IgD-negative memory B cell (primary cell): Measurements from ENCODE around the gene SLC25A25. TPM values are rescaled to one million over a fixed set of nuclear protein-coding genes. Genes with fewer than 3 reads are reported as not detected.
"Not testable (repeated sequence)": the region's sequence is repeated elsewhere in the genome, so short reads cannot be mapped to it uniquely, and the experiment has no call there.

Experiments used
- H3K27ac Mint-ChIP-seq, 3 donors: one replicate each; pipeline ENCODE4 v1.8.0; 2020 to 2022; ENCODE audit warnings: mild to moderate bottlenecking in 3 of 3, mixed read lengths in 3 of 3, moderate library complexity in 1 of 3
- H3K27me3 Mint-ChIP-seq: one replicate; pipeline ENCODE4 v1.8.0; 2021; ENCODE audit warnings: mixed read lengths
- H3K36me3 Mint-ChIP-seq: one replicate; pipeline ENCODE4 v1.8.0; 2020; ENCODE audit warnings: mild to moderate bottlenecking, mixed read lengths
- H3K4me1 Mint-ChIP-seq, 3 donors: one replicate each; pipeline ENCODE4 v1.8.0; 2020 to 2022; ENCODE audit warnings: mixed read lengths in 3 of 3, mild to moderate bottlenecking in 1 of 3
- H3K4me3 Mint-ChIP-seq, 4 donors: one replicate each; pipeline ENCODE4 v1.8.0; 2020 to 2022; ENCODE audit warnings: mild to moderate bottlenecking in 4 of 4, mixed read lengths in 4 of 4, moderate library complexity in 3 of 4
- H3K9me3 Mint-ChIP-seq, 3 donors: one replicate each; pipeline ENCODE4 v1.8.0; 2020 to 2021; ENCODE audit warnings: mixed read lengths in 3 of 3, mild to moderate bottlenecking in 1 of 3
- polyA plus RNA-seq: library from polyadenylated mRNA; unstranded; fragments of 300-500 nt; fragmentation: Illumina TruSeq; gene quantifications from one replicate; pipeline ENCODE4 v1.2.3, GENCODE V29; 2021

Gene SLC25A25
- polyA plus RNA-seq: 7.4 TPM

DNA sequence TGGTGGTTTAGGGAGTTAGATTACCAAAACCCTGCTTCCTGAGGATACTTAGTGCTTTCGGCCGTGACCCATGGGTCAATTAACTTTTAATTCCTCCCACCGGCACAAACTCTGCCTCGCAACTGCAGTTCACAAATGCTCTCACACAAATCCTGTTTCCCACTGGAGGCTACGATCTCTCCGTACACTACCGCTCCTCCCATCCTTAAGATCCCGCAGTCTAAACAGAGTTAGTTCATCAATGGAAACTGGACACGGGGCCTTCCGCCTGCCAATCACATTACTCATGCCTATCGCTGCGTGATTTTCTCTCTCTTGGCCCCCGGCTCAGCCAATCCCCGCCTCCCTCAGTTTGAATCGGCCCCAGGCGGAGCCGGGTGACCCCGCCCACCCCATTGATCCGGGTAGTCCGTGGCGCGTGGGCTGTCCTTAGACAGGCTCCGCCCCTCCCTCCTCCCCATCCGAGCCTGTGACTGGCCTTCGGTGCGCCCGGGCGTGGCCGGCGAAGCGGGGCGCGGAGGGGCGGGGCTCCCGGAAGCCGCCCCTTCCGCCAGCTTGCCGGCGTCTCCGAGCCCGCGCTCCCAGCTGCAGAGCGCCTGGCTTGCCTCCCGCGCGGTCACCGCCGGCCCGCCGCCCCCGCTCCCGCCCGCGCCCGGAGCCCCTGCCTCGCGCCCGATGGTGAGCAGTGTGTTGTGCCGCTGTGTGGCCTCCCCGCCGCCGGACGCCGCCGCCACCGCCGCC is at the start of gene SLC25A25:
SLC25A25 (plus strand) TSS at position 588 of the 741 bp plus-strand sequence; CDS start at position 676, 88 bp downstream.
- H3K4me3 Mint-ChIP-seq: peak within 1 kb of the TSS in 3 of 4 donors; percentile 92 to 95 (median 94)
- peaks cover 19 to 49% (median 38%) of the 10 kb centered on the region in 3 donors for H3K4me1 Mint-ChIP-seq
- no peaks in the 10 kb centered on the region for H3K36me3 Mint-ChIP-seq
- H3K9me3 Mint-ChIP-seq: no peaks in the 10 kb centered on the region
- H3K27ac Mint-ChIP-seq: peak within 1 kb of the TSS in 2 of 3 donors; percentile 46 to 53
- no peaks in the 10 kb centered on the region for H3K27me3 Mint-ChIP-seq

DNA sequence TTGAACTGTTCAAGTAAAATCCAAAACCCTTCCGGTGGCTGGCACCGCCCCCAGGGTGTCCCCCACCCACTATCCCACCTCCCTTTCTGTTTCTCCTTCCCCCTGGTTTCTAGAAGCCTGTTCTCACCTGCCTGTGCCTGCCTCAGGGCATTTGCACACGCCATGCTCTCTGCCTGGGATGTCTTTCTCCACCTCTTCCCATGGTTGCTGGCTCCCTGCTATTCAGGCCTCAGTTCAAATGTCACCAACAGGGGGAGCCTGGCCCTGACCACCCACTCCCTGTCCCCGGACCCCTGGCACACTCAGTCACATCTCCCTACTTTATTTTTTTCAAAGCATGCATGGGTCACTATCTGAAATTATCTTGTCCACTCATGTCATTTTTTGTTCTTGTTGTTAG is 47.3 kb upstream of the SLC25A25 start:
- no peaks in the 10 kb centered on the region for H3K27me3 Mint-ChIP-seq
- no peaks in the 10 kb centered on the region for H3K36me3 Mint-ChIP-seq
- H3K4me3 Mint-ChIP-seq: no peak overlapping the region
- no peaks in the 10 kb centered on the region for H3K9me3 Mint-ChIP-seq
- peaks cover 24 to 40% (median 37%) of the 10 kb centered on the region in 3 donors for H3K4me1 Mint-ChIP-seq
- H3K27ac Mint-ChIP-seq: peak overlapping the region in 2 of 3 donors; percentile 54 to 93

DNA sequence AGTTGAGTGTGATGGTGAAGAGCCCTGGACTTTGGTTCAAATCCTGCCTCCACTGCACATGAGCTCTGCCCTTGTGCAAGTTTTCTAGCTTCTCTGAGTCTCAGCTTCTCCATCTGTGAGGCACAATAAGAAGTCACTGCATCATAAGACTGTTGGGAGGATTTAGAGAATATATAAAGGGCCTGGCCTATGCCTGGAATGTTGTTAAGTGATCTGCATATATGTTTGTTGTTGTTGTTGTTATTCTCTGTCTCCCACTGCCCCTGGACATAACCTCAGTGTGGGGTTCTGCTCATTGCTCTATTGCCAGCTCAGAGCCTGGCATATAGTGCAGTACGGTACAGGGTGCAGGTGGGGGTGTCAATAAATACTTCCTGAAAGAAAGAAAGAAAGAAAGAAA is 46.9 kb upstream of the SLC25A25 start:
- H3K4me3 Mint-ChIP-seq: no peak overlapping the region
- H3K9me3 Mint-ChIP-seq: no peaks in the 10 kb centered on the region
- H3K4me1 Mint-ChIP-seq: peaks cover 25 to 43% (median 39%) of the 10 kb centered on the region in 3 donors
- H3K36me3 Mint-ChIP-seq: no peaks in the 10 kb centered on the region
- peak overlapping the region in 2 of 3 donors; percentile 87 to 93 for H3K27ac Mint-ChIP-seq
- H3K27me3 Mint-ChIP-seq: peaks cover under 1% of the 10 kb centered on the region

DNA sequence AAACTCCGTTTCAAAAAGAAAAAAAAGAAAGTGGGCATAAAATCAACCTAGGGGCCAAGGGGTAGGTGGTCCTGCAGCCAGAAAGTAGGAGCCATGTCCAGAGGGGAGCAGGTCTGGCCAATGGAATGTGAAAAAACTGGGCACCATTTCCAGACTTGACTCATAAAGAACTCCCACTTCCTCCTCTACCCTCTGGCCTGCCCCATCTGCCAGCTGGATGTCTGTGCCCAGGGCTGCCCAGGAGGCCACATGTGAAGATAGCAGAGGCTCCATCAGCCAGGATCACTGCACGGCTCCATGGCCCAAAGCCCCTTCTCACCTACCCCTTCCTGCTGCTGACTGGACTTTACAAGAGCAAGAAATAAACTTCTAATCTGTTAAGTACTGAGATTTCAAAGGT is 45.1 kb upstream of the SLC25A25 start:
- Mint-ChIP-seq H3K27ac (peak overlapping the region in 2 of 3 donors; percentile 93 to 98), H3K27me3 (peaks cover 2% of the 10 kb centered on the region), H3K4me3 (peak overlapping the region in 2 of 4 donors; percentile 24 to 43), H3K4me1 (peaks cover 26 to 52% (median 49%) of the 10 kb centered on the region in 3 donors), H3K36me3 (no peaks in the 10 kb centered on the region), H3K9me3 (no peaks in the 10 kb centered on the region)

DNA sequence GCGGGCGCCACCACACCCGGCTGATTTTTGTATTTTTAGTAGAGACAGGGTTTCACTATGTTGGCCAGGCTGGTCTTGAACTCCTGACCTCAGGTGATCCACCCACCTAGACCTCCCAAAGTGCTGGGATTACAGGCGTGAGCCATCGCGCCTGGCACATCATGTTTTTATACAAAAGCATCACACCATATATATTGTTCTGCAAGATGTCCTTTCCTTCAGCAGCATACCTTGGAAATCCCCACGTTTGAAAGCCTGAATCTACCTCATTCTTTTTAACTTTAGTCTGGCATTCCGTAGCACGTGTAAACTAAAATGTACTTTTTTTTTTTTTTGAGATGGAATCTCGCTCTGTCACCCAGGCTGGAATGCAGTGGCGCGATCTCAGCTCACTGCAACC is 44.4 kb upstream of the SLC25A25 start:
- not testable (repeated sequence) for H3K27me3 Mint-ChIP-seq, H3K36me3 Mint-ChIP-seq, H3K9me3 Mint-ChIP-seq
- peak overlapping the region; percentile 86 to 98 (median 93) for H3K27ac Mint-ChIP-seq
- peak overlapping the region in 2 of 4 donors; percentile 5 to 36 for H3K4me3 Mint-ChIP-seq
- H3K4me1 Mint-ChIP-seq: peaks cover 30 to 57% (median 54%) of the 10 kb centered on the region in 3 donors

DNA sequence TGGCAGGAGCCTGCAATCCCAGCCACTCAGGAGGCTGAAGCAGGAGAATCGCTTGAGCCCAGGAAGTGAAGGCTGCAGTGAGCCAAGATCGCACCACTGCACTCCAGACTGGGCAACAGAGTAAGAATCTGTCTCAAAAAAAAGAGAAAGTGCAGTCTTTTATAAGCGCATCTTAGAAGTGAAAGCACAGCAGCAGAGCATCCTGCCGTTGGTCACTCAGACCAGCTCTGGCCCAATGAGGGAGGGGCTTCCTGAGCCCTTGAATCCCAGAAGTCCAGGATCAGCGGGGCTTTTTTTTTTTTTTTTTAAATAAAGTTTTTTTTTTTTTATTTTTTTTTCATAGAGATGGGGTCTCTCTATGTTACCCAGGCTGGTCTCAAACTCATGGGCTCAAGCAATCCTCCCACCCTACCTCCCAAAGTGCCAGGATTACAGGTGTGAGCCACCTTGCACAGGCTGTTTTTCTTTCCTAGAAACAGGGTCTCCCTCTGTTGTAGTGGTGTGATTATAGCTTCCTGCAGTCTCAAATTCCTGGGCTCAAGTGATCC is 43.2 kb upstream of the SLC25A25 start:
- H3K4me3 Mint-ChIP-seq: peak overlapping the region in 3 of 4 donors; percentile 21 to 60 (median 45)
- H3K27me3 Mint-ChIP-seq: peaks cover 2% of the 10 kb centered on the region
- H3K36me3 Mint-ChIP-seq: no peaks in the 10 kb centered on the region
- no peaks in the 10 kb centered on the region for H3K9me3 Mint-ChIP-seq
- H3K27ac Mint-ChIP-seq: peak overlapping the region; percentile 93 to 98 (median 97)
- H3K4me1 Mint-ChIP-seq: peaks cover 31 to 59% (median 58%) of the 10 kb centered on the region in 3 donors

DNA sequence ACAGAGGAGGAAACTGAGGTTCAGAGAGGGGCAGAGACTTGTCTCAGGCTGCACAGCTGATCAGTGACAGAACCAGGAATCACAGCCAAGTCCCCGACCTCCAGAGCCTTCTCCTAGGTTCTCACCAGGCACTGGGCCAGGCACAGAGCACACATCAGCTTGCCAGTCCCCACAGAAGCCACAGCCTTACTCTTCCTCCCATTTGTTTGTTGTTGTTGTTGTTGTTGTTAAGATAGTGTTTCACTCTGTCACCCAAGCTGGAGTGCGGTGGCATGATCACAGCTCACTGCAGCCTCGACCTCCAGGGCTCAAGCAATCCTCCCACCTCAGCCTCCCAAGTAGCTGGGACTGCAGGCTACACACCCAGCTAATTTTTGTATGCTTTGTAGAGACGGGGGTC is 42.3 kb upstream of the SLC25A25 start:
- peaks cover under 1% of the 10 kb centered on the region for H3K36me3 Mint-ChIP-seq
- peak overlapping the region; percentile 93 to 98 (median 97) for H3K27ac Mint-ChIP-seq
- peak overlapping the region; percentile 29 to 90 (median 62) for H3K4me3 Mint-ChIP-seq
- no peaks in the 10 kb centered on the region for H3K9me3 Mint-ChIP-seq
- H3K4me1 Mint-ChIP-seq: peaks cover 32 to 60% (median 59%) of the 10 kb centered on the region in 3 donors
- peaks cover 2% of the 10 kb centered on the region for H3K27me3 Mint-ChIP-seq

DNA sequence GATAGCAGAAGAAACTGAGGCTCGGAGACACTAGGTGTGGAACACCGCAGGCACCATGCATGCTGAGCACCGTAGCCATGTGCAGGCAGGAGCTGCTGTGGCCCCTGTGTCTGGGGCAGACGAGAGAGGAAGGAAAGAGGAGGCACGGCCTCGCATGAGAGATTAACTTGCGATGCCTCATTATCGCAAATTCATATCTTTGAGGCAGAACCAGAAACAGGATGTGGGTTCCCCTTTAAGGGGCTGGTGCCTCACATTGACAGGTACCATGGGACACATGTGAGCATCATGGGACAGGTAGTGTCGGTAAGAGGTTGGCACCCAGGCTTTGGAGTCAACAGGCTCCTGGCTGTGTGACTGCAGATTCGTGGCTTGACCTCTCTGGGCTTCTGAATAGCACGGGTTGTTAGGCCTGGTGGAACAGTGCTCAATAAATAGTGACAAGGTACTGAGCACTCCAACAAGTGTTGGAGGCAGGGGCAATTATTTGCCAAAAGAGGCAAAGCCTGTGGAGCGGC is 41.7 kb upstream of the SLC25A25 start:
- Mint-ChIP-seq H3K4me3 (peak overlapping the region; percentile 29 to 90 (median 62)), H3K27ac (peak overlapping the region; percentile 93 to 98 (median 97)), H3K27me3 (peaks cover 2% of the 10 kb centered on the region), H3K36me3 (peaks cover 3% of the 10 kb centered on the region), H3K4me1 (peaks cover 30 to 60% (median 57%) of the 10 kb centered on the region in 3 donors), H3K9me3 (no peaks in the 10 kb centered on the region)

DNA sequence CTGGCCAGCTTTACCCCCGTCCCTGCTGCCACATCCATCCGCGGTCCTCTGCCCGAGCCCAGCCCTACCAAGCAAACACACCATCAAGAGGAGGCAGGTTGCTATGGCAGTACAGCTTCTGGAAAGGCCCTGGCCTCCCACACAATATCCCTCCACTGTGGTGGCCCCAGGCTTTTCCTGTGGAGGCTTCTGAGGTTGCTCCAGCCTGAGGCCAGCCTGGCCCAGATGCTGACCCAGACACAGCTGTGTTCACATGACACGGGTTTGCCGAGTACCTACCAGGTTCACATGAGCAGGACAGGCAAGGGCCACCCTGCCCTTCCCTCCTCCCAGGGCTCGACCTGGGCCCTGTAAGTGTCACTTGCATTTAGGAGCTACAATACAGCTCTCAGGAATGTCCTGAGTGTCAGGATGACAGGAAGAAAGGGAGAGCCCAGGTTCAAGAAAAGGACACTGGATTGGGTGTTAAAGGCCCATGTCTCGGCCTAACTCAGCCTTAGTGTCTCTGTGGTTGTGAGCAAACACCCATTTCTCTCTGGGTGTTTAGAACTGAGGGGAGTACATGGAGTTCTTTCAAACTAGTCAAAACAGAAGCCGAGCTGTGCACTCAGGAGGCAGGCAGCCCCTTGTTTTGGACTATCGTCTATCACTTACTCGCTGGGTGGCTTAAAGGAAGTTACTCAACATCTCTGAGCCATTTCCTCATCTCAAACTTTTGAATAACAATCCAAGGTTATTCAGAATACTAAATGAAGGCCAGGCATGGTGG is 41.1 kb upstream of the SLC25A25 start:
- Mint-ChIP-seq H3K36me3 (peaks cover 3% of the 10 kb centered on the region), H3K4me3 (peak overlapping the region; percentile 54 to 90 (median 66)), H3K9me3 (no peaks in the 10 kb centered on the region), H3K4me1 (peaks cover 27 to 60% (median 58%) of the 10 kb centered on the region in 3 donors), H3K27ac (peak overlapping the region; percentile 93 to 98 (median 97)), H3K27me3 (peaks cover 2% of the 10 kb centered on the region)

DNA sequence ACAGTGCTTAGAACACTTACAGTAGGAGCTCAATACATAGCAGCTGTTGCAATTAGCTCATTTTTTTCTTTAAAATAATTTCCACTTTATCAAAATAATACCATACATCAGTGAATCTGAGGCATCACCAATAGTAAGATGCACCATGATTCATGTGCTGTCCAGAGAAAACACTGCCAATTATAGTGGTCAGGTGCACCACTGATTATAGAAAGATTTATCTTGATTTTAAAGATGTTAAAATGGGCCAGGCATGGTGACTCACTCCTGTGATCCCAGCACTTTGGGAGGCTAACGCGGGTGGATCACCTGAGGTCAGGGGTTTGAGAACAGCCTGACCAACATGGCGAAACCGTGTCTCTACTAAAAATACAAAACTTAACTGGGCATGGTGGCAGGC is 40.3 kb upstream of the SLC25A25 start:
- H3K9me3 Mint-ChIP-seq: no peaks in the 10 kb centered on the region
- peak overlapping the region in 3 of 4 donors; percentile 12 to 68 (median 43) for H3K4me3 Mint-ChIP-seq
- H3K4me1 Mint-ChIP-seq: peaks cover 25 to 56% (median 54%) of the 10 kb centered on the region in 3 donors
- H3K27ac Mint-ChIP-seq: peak overlapping the region; percentile 93 to 98 (median 93)
- H3K27me3 Mint-ChIP-seq: peaks cover 2% of the 10 kb centered on the region
- peaks cover 3% of the 10 kb centered on the region for H3K36me3 Mint-ChIP-seq

DNA sequence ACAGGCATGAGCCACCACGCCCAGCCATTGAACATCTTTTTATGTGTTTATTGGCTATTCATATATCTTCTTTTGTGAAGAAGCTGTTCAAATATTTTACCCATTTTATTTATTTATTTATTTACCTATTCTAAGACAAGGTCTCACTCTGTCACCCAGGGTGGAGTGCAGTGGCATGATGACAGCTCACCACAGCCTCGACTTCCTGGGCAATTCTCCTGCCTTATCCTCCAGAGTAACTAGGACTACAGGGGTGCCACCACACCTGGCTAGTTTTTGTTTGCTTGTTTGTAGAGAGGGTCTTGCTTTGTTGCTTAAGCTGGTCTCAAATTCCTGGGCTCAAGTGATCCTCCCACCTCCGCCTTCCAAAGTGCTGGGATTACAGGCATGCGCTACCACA is 34.4 kb upstream of the SLC25A25 start:
- Mint-ChIP-seq H3K4me3 (peak overlapping the region in 3 of 4 donors; percentile 46 to 75 (median 69)), H3K27ac (peak overlapping the region; percentile 31 to 96 (median 92)), H3K9me3 (no peaks in the 10 kb centered on the region), H3K4me1 (peaks cover 24 to 36% (median 27%) of the 10 kb centered on the region in 3 donors), H3K27me3 (no peaks in the 10 kb centered on the region), H3K36me3 (peaks cover 3% of the 10 kb centered on the region)

DNA sequence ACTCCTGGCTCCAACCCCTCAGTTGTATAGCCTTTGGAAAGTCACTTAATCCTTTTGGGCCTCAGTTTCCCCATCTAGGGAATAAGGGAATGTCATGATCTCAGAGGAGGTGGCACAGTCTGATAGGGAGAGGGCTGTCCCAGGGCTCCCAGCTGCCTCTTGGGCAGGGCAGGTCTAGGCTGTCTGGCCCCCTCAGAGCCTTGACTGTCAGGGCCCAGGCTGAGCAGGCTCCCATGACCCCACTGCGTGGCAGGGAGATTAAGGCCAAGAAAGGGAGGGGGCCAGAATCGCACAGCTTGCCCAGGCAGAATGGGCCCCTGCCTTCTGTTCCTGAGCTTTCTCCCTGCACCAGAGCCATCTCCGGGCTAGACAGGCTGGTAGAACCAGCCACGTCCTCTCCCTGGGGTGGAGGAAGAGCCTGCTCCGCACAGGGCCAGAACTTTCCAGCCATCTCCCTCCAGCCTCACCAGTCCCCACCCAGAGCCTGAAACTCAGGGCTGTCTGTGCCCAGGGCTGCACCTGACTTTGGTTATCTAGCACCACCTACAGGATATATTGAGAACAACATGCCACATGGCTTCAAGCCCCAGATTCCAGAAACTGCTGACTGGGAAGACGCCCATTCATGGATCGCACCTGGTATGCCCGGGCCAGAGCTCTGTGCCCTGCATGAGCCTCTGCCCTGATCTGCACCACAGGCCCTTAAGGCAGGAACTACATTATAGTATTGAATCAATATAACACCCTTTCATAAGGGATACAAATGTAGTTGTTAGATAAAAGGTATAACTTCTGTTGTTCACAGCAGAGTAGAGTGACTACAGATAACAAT is 33.0 kb upstream of the SLC25A25 start:
- Mint-ChIP-seq H3K9me3 (no peaks in the 10 kb centered on the region), H3K4me3 (peak overlapping the region in 3 of 4 donors; percentile 43 to 63 (median 59)), H3K27me3 (no peaks in the 10 kb centered on the region), H3K36me3 (peaks cover 3% of the 10 kb centered on the region), H3K27ac (peak overlapping the region; percentile 71 to 89 (median 79)), H3K4me1 (peaks cover 22 to 30% (median 24%) of the 10 kb centered on the region in 3 donors)

DNA sequence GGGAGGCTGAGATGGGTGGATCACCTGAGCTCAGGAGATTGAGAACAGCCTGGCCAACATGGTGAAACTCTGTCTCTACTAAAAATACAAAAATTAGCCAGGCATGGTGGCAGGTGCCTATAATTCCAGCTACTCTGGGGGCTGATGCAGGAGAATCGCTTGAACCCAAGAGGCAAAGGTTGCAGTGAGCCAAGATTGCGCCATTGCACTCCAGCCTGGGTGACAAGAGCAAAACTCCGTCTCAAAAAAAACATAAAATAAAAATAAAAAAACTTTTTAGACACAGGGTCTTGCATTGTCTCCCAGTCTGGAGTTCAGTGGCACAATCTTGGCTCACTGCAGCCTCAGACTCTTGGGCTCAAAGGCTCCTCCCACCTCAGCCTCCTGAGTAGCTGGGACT is 31.5 kb upstream of the SLC25A25 start:
- not testable (repeated sequence) for H3K27me3 Mint-ChIP-seq, H3K4me3 Mint-ChIP-seq, H3K9me3 Mint-ChIP-seq, H3K27ac Mint-ChIP-seq, H3K36me3 Mint-ChIP-seq
- H3K4me1 Mint-ChIP-seq: peaks cover 16 to 21% (median 20%) of the 10 kb centered on the region in 3 donors

DNA sequence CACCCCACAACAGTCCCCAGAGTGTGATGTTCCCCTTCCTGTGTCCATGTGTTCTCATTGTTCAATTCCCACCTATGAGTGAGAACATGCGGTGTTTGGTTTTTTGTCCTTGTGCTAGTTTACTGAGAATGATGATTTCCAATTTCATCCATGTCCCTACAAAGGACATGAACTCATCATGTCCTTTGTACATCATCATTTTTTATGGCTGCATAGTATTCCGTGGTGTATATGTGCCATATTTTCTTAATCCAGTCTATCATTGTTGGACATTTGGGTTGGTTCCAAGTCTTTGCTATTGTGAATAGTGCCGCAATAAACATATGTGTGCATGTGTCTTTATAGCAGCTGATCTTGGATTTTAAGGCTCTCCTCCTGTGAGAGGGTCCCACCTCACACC is 27.2 kb upstream of the SLC25A25 start:
- H3K4me1 Mint-ChIP-seq, H3K36me3 Mint-ChIP-seq, H3K9me3 Mint-ChIP-seq, H3K27me3 Mint-ChIP-seq, H3K4me3 Mint-ChIP-seq, H3K27ac Mint-ChIP-seq: not testable (repeated sequence)
